H1 (cell line): Measurements from ENCODE around the gene EVC2. TPM values are rescaled to one million over a fixed set of nuclear protein-coding genes. Genes with fewer than 3 reads are reported as not detected.

Experiments used
- CTCF ChIA-PET: fragments of 300-600 bp; sonication (Branson Sonifier 250); formaldehyde crosslinking; loops from one replicate; lab custom pipeline; 2021; ENCODE audit not compliant: partially characterized antibody; lab: Charles Lee
- POLR2A ChIA-PET: fragments of 300-600 bp; sonication (Branson Sonifier 250); formaldehyde crosslinking; loops from one replicate; lab custom pipeline; 2021; ENCODE audit warnings: inconsistent platforms; ENCODE audit not compliant: partially characterized antibody; lab: Charles Lee
- DNase-seq, 2 experiments: peaks; one replicate each; pipeline versions ENCODE4 v3.0.0 to v3.0.0-alpha.2; 2010 to 2022; ENCODE audit warnings: low spot score in 2 of 2, low read depth in 1 of 2, mixed read lengths in 1 of 2
- FAIRE-seq: peaks from 2 replicates; lab custom pipeline; 2011; peaks lifted over from hg19 to GRCh38; lab: Jason Lieb, UNC
- H2AFZ ChIP-seq: 2 replicates; pipeline ENCODE4 v1.8.1; 2012; ENCODE audit warnings: low read length, inconsistent platforms
- H2AK5ac ChIP-seq: 2 replicates; pipeline ENCODE4 v1.6.1; 2013; ENCODE audit warnings: low read depth, low read length
- H2BK120ac ChIP-seq: replicated peaks from 2 replicates; pipeline ENCODE3; 2013; ENCODE audit warnings: low read depth, low read length, inconsistent platforms
- H2BK12ac ChIP-seq: 2 replicates; pipeline ENCODE4 v1.6.1; 2013; ENCODE audit warnings: low read depth, low read length
- H2BK15ac ChIP-seq: 2 replicates; pipeline ENCODE4 v1.6.1; 2013; ENCODE audit warnings: low read length
- H2BK20ac ChIP-seq: 2 replicates; pipeline ENCODE4 v1.6.1; 2013; ENCODE audit warnings: low read length
- H2BK5ac ChIP-seq: 2 replicates; pipeline ENCODE4 v1.6.1; 2013; ENCODE audit warnings: low read depth, low read length
- H3K14ac ChIP-seq: 2 replicates; pipeline ENCODE4 v1.6.1; 2013; ENCODE audit warnings: inconsistent platforms; ENCODE audit not compliant: insufficient read length
- H3K18ac ChIP-seq: 2 replicates; pipeline ENCODE4 v1.6.1; 2013; ENCODE audit warnings: low read length; ENCODE audit errors: extremely low read depth
- H3K23ac ChIP-seq: 2 replicates; pipeline ENCODE4 v1.6.1; 2013; ENCODE audit warnings: inconsistent platforms; ENCODE audit not compliant: insufficient read length
- H3K23me2 ChIP-seq: 2 replicates; pipeline ENCODE4 v1.6.1; 2013; ENCODE audit warnings: low read depth, low read length
- H3K27ac ChIP-seq: 2 replicates; pipeline ENCODE4 v1.6.1; 2011; ENCODE audit warnings: low read depth, low read length, inconsistent platforms
- H3K27me3 ChIP-seq, 4 experiments: replicated peaks in 1 of 4; 1 replicate in 1 of 4; 2 replicates in 3 of 4; pipeline versions ENCODE4 v1.6.1 to v1.8.1; 2011 to 2013; ENCODE audit warnings: low read length in 3 of 4, mild to moderate bottlenecking in 3 of 4, inconsistent platforms in 2 of 4, mixed read lengths in 2 of 4, moderate library complexity in 1 of 4; ENCODE audit not compliant: control insufficient read depth in 3 of 4, insufficient read depth in 3 of 4; ENCODE audit errors: extremely low read depth in 1 of 4
- H3K36me3 ChIP-seq, 4 experiments: 2 replicates each; pipeline versions ENCODE4 v1.6.1 to v1.8.1; 2011 to 2013; ENCODE audit warnings: mild to moderate bottlenecking in 4 of 4, low read length in 3 of 4, moderate library complexity in 2 of 4, control low read depth in 1 of 4, inconsistent platforms in 1 of 4; ENCODE audit not compliant: insufficient read depth in 4 of 4, control insufficient read depth in 2 of 4
- H3K4ac ChIP-seq: replicated peaks from 2 replicates; pipeline ENCODE3; 2013; ENCODE audit warnings: low read length, low read depth, mixed read lengths, inconsistent platforms; ENCODE audit not compliant: insufficient read length
- H3K4me1 ChIP-seq, 4 experiments: replicated peaks in 1 of 4; 1 replicate in 1 of 4; 2 replicates in 3 of 4; pipeline versions ENCODE4 v1.6.1 to v1.8.1; 2011 to 2013; ENCODE audit warnings: low read length in 3 of 4, inconsistent platforms in 2 of 4, mixed read lengths in 1 of 4; ENCODE audit not compliant: insufficient read depth in 4 of 4, control insufficient read depth in 3 of 4
- H3K4me2 ChIP-seq, 2 experiments: 2 replicates each; pipeline versions ENCODE4 v1.6.1 to v1.8.1; 2011 to 2013; ENCODE audit warnings: low read depth in 2 of 2, low read length in 2 of 2, control low read depth in 1 of 2, inconsistent platforms in 1 of 2, mild to moderate bottlenecking in 1 of 2; ENCODE audit not compliant: insufficient read depth in 1 of 2
- H3K4me3 ChIP-seq, 4 experiments: fragments of 200-600, 300-600 bp in 1 of 4; sonication (generic), shearing (Covaris generic), sonication (Bioruptor Twin) in 1 of 4; 2 replicates each; pipeline versions ENCODE4 v1.5.1 to v1.8.1; 2011 to 2016; ENCODE audit warnings: low read length in 4 of 4, low read depth in 3 of 4, control low read depth in 2 of 4, inconsistent platforms in 2 of 4, mild to moderate bottlenecking in 2 of 4, mixed read lengths in 1 of 4, moderate library complexity in 1 of 4; ENCODE audit not compliant: insufficient read depth in 2 of 4; ENCODE audit errors: extremely low read depth in 1 of 4
- H3K56ac ChIP-seq: replicated peaks from 2 replicates; pipeline ENCODE3; 2013; ENCODE audit warnings: low read depth, mild to moderate bottlenecking, mixed read lengths, low read length, inconsistent platforms; ENCODE audit not compliant: insufficient read length
- H3K79me1 ChIP-seq: 2 replicates; pipeline ENCODE4 v1.6.1; 2013; ENCODE audit warnings: low read depth, low read length, control low read depth
- H3K79me2 ChIP-seq, 2 experiments: 2 replicates each; pipeline versions ENCODE4 v1.6.1 to v1.8.1; 2012 to 2013; ENCODE audit warnings: low read length in 2 of 2, mild to moderate bottlenecking in 2 of 2, inconsistent platforms in 1 of 2; ENCODE audit not compliant: insufficient read depth in 2 of 2, control insufficient read depth in 1 of 2
- H3K9ac ChIP-seq, 4 experiments: replicated peaks in 1 of 4; 1 replicate in 1 of 4; 2 replicates in 3 of 4; pipeline versions ENCODE4 v1.6.1 to v1.8.1; 2011 to 2013; ENCODE audit warnings: low read depth in 3 of 4, low read length in 3 of 4, control low read depth in 2 of 4, mild to moderate bottlenecking in 2 of 4, moderate library complexity in 2 of 4, inconsistent platforms in 1 of 4; ENCODE audit errors: extremely low read depth in 1 of 4
- H3K9me3 ChIP-seq, 2 experiments: 2 replicates each; pipeline versions ENCODE4 v1.6.1 to v1.8.1; 2012 to 2013; ENCODE audit warnings: mild to moderate bottlenecking in 2 of 2, moderate library complexity in 2 of 2, control low read depth in 1 of 2, inconsistent platforms in 1 of 2, low read depth in 1 of 2, low read length in 1 of 2, mixed read lengths in 1 of 2; ENCODE audit not compliant: insufficient read depth in 2 of 2
- H4K20me1 ChIP-seq, 2 experiments: replicated peaks in 1 of 2; 2 replicates each; pipeline versions ENCODE3 to v1.8.1; 2011 to 2013; ENCODE audit warnings: inconsistent platforms in 2 of 2, low read length in 2 of 2, mild to moderate bottlenecking in 1 of 2; ENCODE audit not compliant: insufficient read depth in 2 of 2, control insufficient read depth in 1 of 2
- H4K5ac ChIP-seq: 2 replicates; pipeline ENCODE4 v1.6.1; 2013; ENCODE audit warnings: low read length, low read depth, mixed read lengths, inconsistent platforms; ENCODE audit not compliant: insufficient read length
- H4K8ac ChIP-seq: 2 replicates; pipeline ENCODE4 v1.8.0; 2013; ENCODE audit warnings: mild to moderate bottlenecking, moderate library complexity, low read length, inconsistent platforms; ENCODE audit not compliant: insufficient read depth; ENCODE audit errors: extremely low read depth
- H4K91ac ChIP-seq: replicated peaks from 2 replicates; pipeline ENCODE3; 2013; ENCODE audit warnings: low read length, mixed read lengths, inconsistent platforms; ENCODE audit not compliant: insufficient read length
- CREB1 ChIP-seq: IDR thresholded peaks from 2 replicates; pipeline ENCODE4 v1.6.1; 2012; ENCODE audit warnings: inconsistent platforms
- POLR2A ChIP-seq, 2 experiments: IDR thresholded peaks; 1 replicate in 1 of 2; 2 replicates in 1 of 2; pipeline ENCODE4 v1.6.1; 2011; ENCODE audit warnings: low read depth in 2 of 2, low read length in 2 of 2, mild to moderate bottlenecking in 2 of 2; ENCODE audit errors: control extremely low read depth in 1 of 2
- USF2 ChIP-seq: IDR thresholded peaks from 2 replicates; pipeline ENCODE4 v1.6.1; 2011; ENCODE audit warnings: low read length, improper control_type of control experiment
- WGBS, 2 experiments: shearing (Covaris generic) in 1 of 2; methylation state at CpG; one replicate each; pipeline versions ENCODE4 v1.1.6 to v1.1.7; 2013 to 2015; ENCODE audit warnings: low lambda C conversion rate in 2 of 2, mixed read lengths in 2 of 2, inconsistent platforms in 1 of 2, low coverage in 1 of 2, missing lambda C conversion rate in 1 of 2; ENCODE audit not compliant: insufficient replicate concordance in 2 of 2, insufficient coverage in 1 of 2, insufficient read length in 1 of 2; ENCODE audit errors: extremely low coverage in 1 of 2, missing lambda C conversion rate in 1 of 2; 5-methylcytosine and 5-hydroxymethylcytosine counted together
- polyA plus RNA-seq, 7 experiments: library from polyadenylated mRNA; depleted of rRNA in 3 of 7; stranded (reverse) in 5 of 7; unstranded in 2 of 7; fragments of >200 nt in 5 of 7; fragments of 200-250 nt in 2 of 7; gene quantifications; 1 replicate in 5 of 7; 2 replicates in 1 of 7; 4 replicates in 1 of 7; pipeline versions ENCODE4 v1.2.1 to v1.2.3, GENCODE V29; 2011 to 2013; ENCODE audit warnings: missing spikeins in 2 of 7, mixed read lengths in 2 of 7
- total RNA-seq: library from RNA; stranded (reverse); fragmentation: NEBNext Ultra II Directional; extraction: Animal tissue kit (Norgen Biotek cat#: 25700); gene quantifications from 2 replicates; pipeline ENCODE4 v1.2.1, GENCODE V29; 2021
- TF ChIP-seq, protein P1 (sequence below), 3 experiments: IDR thresholded peaks; 1 replicate in 2 of 3; 2 replicates in 1 of 3; pipeline versions ENCODE4 v1.5.1 to v1.6.1; 2011; ENCODE audit warnings: low read length in 3 of 3, mild to moderate bottlenecking in 3 of 3, inconsistent platforms in 2 of 3, low read depth in 1 of 3, moderate library complexity in 1 of 3; ENCODE audit not compliant: insufficient read depth in 1 of 3; ENCODE audit errors: control extremely low read depth in 1 of 3

Gene EVC2
- total and polyA plus RNA-seq, 2 of the 8 experiments (the other 6 are each of a cell fraction or from before 2014, with no cell fraction given): 0.73 to 5.9 TPM

GRCh38 chr4:5715357-5715756 is 7.0 kb upstream of the EVC2 start:
- H4K5ac ChIP-seq: no peak overlapping the region
- peaks cover 0 to 7% (median under 1%) of the 10 kb centered on the region in 4 experiments; a peak in 1 of 8 replicates for H3K36me3 ChIP-seq
- H2BK5ac ChIP-seq: no peak overlapping the region
- TF ChIP-seq USF2: no peak
- TF ChIP-seq POLR2A (IDR thresholded peaks at IDR 0.05; ENCODE audit: control extremely low read depth in 1 of 2, low read depth in 2 of 2, low read length in 2 of 2): no peak
- TF ChIP-seq, protein P1, sequence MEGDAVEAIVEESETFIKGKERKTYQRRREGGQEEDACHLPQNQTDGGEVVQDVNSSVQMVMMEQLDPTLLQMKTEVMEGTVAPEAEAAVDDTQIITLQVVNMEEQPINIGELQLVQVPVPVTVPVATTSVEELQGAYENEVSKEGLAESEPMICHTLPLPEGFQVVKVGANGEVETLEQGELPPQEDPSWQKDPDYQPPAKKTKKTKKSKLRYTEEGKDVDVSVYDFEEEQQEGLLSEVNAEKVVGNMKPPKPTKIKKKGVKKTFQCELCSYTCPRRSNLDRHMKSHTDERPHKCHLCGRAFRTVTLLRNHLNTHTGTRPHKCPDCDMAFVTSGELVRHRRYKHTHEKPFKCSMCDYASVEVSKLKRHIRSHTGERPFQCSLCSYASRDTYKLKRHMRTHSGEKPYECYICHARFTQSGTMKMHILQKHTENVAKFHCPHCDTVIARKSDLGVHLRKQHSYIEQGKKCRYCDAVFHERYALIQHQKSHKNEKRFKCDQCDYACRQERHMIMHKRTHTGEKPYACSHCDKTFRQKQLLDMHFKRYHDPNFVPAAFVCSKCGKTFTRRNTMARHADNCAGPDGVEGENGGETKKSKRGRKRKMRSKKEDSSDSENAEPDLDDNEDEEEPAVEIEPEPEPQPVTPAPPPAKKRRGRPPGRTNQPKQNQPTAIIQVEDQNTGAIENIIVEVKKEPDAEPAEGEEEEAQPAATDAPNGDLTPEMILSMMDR (IDR thresholded peaks at IDR 0.05; ENCODE audit: control extremely low read depth in 1 of 3, insufficient read depth in 1 of 3, low read depth in 1 of 3, low read length in 3 of 3): no peak
- no peak for TF ChIP-seq CREB1
- no peak overlapping the region for H3K4me2 ChIP-seq
- peaks cover 3 to 6% of the 10 kb centered on the region in 2 experiments; a peak in 2 of 4 replicates for H3K9me3 ChIP-seq
- ChIA-PET POLR2A (no interaction called here), CTCF (interaction anchor here (1.2 to 2.3 kb wide), 4 partner anchors 22 to 316 kb away, joined by 3 to 9 read pairs (median 4); no protein-coding TSS in a partner anchor)
- H2AK5ac ChIP-seq: no peak overlapping the region
- H2BK20ac ChIP-seq: no peak overlapping the region
- no peak overlapping the region for H3K9ac ChIP-seq
- H3K4me1 ChIP-seq: peaks cover 2 to 8% (median 5%) of the 10 kb centered on the region in 4 experiments
- H3K79me2 ChIP-seq: no peaks in the 10 kb centered on the region
- no peak overlapping the region for H3K4me3 ChIP-seq
- peaks cover 10% of the 10 kb centered on the region; the same call in 1 of the 2 replicates for H3K23me2 ChIP-seq
- H4K91ac ChIP-seq: no peak overlapping the region
- no peak overlapping the region for H2BK120ac ChIP-seq
- peaks cover 0 to 12% (median 3%) of the 10 kb centered on the region in 4 experiments; a peak in 3 of 7 replicates for H3K27me3 ChIP-seq
- no peak for FAIRE-seq
- H2BK12ac ChIP-seq: no peak overlapping the region
- H3K14ac ChIP-seq: no peak overlapping the region
- no peak overlapping the region for H4K8ac ChIP-seq
- no peak overlapping the region for H3K4ac ChIP-seq
- H2AFZ ChIP-seq: no peak overlapping the region
- 0% methylated on average over 1 of the region's 2 CpGs; no CpG with 5 or more reads in 1 of the 2 experiments for WGBS, 2 experiments
- H3K56ac ChIP-seq: no peak overlapping the region
- no peak for DNase-seq
- H3K23ac ChIP-seq: no peak overlapping the region
- H3K18ac ChIP-seq: no peak overlapping the region
- H3K27ac ChIP-seq: no peak overlapping the region
- no peaks in the 10 kb centered on the region for H3K79me1 ChIP-seq
- no peak overlapping the region for H2BK15ac ChIP-seq
- peaks cover 4 to 7% of the 10 kb centered on the region in 2 experiments for H4K20me1 ChIP-seq
